GM12878 (cell line): ENCODE measurements around the gene PTPN2. TPM values are rescaled to one million over a fixed set of nuclear protein-coding genes. Genes with fewer than 3 reads are reported as not detected.

Source experiments
- ATAC-seq: fragments of 200-7000 bp; cut with Tn5 transposase; 3 replicates; pipeline ENCODE4 v1.9.1; 2020; ENCODE audit warnings: mild to moderate bottlenecking, moderate library complexity
- BruUV-seq: library from RNA; stranded (reverse); fragments of 400-500 nt; replicated peaks from 2 replicates; lab custom pipeline; 2021; lab: Mats Ljungman, UMichigan
- CTCF ChIA-PET: fragments of 300-600 bp; sonication (Branson Sonifier 250); formaldehyde crosslinking; extraction: SDS; loops from one replicate; lab custom pipeline; 2021; ENCODE audit warnings: inconsistent platforms; lab: Yijun Ruan, JAX
- POLR2A ChIA-PET: fragments of 350-600 bp; formaldehyde crosslinking; extraction: SDS; loops from one replicate; lab custom pipeline; 2021; ENCODE audit warnings: inconsistent platforms; lab: Charles Lee
- RAD21 ChIA-PET: fragments of 300-600 bp; sonication (Branson Sonifier 250); formaldehyde crosslinking; loops from one replicate; lab custom pipeline; 2023; ENCODE audit warnings: antibody characterized with exemption; ENCODE audit not compliant: unreplicated experiment; lab: Charles Lee
- SMC1A ChIA-PET: fragments of 300-600 bp; sonication (Branson Sonifier 250); formaldehyde crosslinking; loops from one replicate; lab custom pipeline; 2023; ENCODE audit not compliant: unreplicated experiment, uncharacterized antibody; lab: Charles Lee
- DNase-seq: peaks from one replicate; pipeline ENCODE4 v3.0.0-alpha.2; 2011; ENCODE audit warnings: low read depth, low spot score
- FAIRE-seq: peaks from 3 replicates; lab custom pipeline; 2011; peaks lifted over from hg19 to GRCh38; lab: Jason Lieb, UNC
- H2AFZ ChIP-seq: 2 replicates; pipeline ENCODE4 v1.6.0; 2011; ENCODE audit warnings: low read depth, low read length, control low read depth; ENCODE audit not compliant: control insufficient read depth
- H3K27ac ChIP-seq: 2 replicates; pipeline ENCODE4 v1.5.1; 2011; ENCODE audit warnings: control low read depth; ENCODE audit not compliant: control insufficient read depth, insufficient read depth
- H3K27me3 ChIP-seq, 2 experiments: replicated peaks in 1 of 2; 2 replicates each; pipeline versions ENCODE4 v1.6.0 to v1.6.1; 2011; ENCODE audit warnings: low read length in 1 of 2; ENCODE audit not compliant: control insufficient read depth in 2 of 2, insufficient read depth in 2 of 2
- H3K36me3 ChIP-seq, 2 experiments: 2 replicates each; pipeline ENCODE4 v1.5.1; 2011; ENCODE audit warnings: low read length in 1 of 2; ENCODE audit not compliant: control insufficient read depth in 2 of 2, insufficient read depth in 2 of 2
- H3K4me1 ChIP-seq: 2 replicates; pipeline ENCODE4 v1.6.1; 2011; ENCODE audit warnings: mild to moderate bottlenecking, low read length, moderate library complexity, mixed read lengths; ENCODE audit not compliant: control insufficient read depth, insufficient read depth
- H3K4me2 ChIP-seq: 2 replicates; pipeline ENCODE4 v1.6.0; 2011; ENCODE audit warnings: control low read depth; ENCODE audit not compliant: control insufficient read depth, insufficient read depth
- H3K4me3 ChIP-seq: fragments of 200-600 bp; sonication (generic); 2 replicates; pipeline ENCODE4 v1.5.1; 2016
- H3K79me2 ChIP-seq: 2 replicates; pipeline ENCODE4 v1.6.0; 2011; ENCODE audit warnings: low read length; ENCODE audit not compliant: control insufficient read depth, insufficient read depth
- H3K9ac ChIP-seq: 2 replicates; pipeline ENCODE4 v1.8.0; 2011; ENCODE audit warnings: low read length, control low read depth, mixed read lengths; ENCODE audit not compliant: control insufficient read depth, insufficient read depth
- H3K9me3 ChIP-seq: replicated peaks from 3 replicates; pipeline ENCODE4 v1.5.1; 2011; ENCODE audit warnings: mild to moderate bottlenecking, low read length; ENCODE audit not compliant: control insufficient read depth, insufficient read depth
- H4K20me1 ChIP-seq: 2 replicates; pipeline ENCODE4 v1.6.0; 2011; ENCODE audit not compliant: control insufficient read depth, insufficient read depth
- CBFB ChIP-seq: IDR thresholded peaks from 2 replicates; pipeline ENCODE4 v1.6.1; 2016; ENCODE audit warnings: antibody characterized with exemption, low read depth
- CBX5 ChIP-seq: sonication (generic); IDR thresholded peaks from 2 replicates; pipeline ENCODE4 v1.6.1; 2016; ENCODE audit warnings: low read depth, moderate library complexity, mild to moderate bottlenecking, inconsistent platforms
- E4F1 ChIP-seq: fragments of 450-650 bp; IDR thresholded peaks from 2 replicates; pipeline ENCODE4 v1.6.1; 2018; ENCODE audit warnings: borderline replicate concordance, mild to moderate bottlenecking; ENCODE audit not compliant: partially characterized antibody
- EED ChIP-seq: sonication (generic); IDR thresholded peaks from 2 replicates; pipeline ENCODE4 v1.6.1; 2016; ENCODE audit warnings: antibody characterized with exemption, low read depth
- EP300 ChIP-seq, 2 experiments: fragments of 150-350 bp in 1 of 2; IDR thresholded peaks; 2 replicates each; pipeline ENCODE4 v1.6.1; 2011 to 2012; ENCODE audit warnings: low read depth in 2 of 2, low read length in 2 of 2, borderline replicate concordance in 1 of 2, improper control_type of control experiment in 1 of 2, inconsistent platforms in 1 of 2; ENCODE audit not compliant: control insufficient read depth in 1 of 2
- GABPA ChIP-seq: IDR thresholded peaks from 2 replicates; pipeline ENCODE4 v1.6.1; 2014; ENCODE audit warnings: antibody characterized with exemption, low read depth, mild to moderate bottlenecking, inconsistent platforms
- GATAD2B ChIP-seq: fragments of 450-650 bp; conservative IDR thresholded peaks from 2 replicates; pipeline ENCODE4 v1.6.1; 2017; ENCODE audit warnings: low read depth, mild to moderate bottlenecking, moderate library complexity
- HSF1 ChIP-seq: fragments of 150-350 bp; IDR thresholded peaks from 2 replicates; pipeline ENCODE4 v1.6.1; 2014; ENCODE audit warnings: mild to moderate bottlenecking, low read depth, low read length
- IKZF2 ChIP-seq, 2 experiments: fragments of 450-650 bp; IDR thresholded peaks; 2 replicates each; pipeline ENCODE4 v1.6.1; 2017; ENCODE audit warnings: mild to moderate bottlenecking in 2 of 2, moderate library complexity in 2 of 2
- MEF2B ChIP-seq: fragments of 450-650 bp; IDR thresholded peaks from 2 replicates; pipeline ENCODE4 v1.6.1; 2018; ENCODE audit warnings: mild to moderate bottlenecking, moderate library complexity; ENCODE audit not compliant: partially characterized antibody, poor library complexity, severe bottlenecking
- MXI1 ChIP-seq: fragments of 150-350 bp; IDR thresholded peaks from 2 replicates; pipeline ENCODE4 v1.6.1; 2011; ENCODE audit warnings: low read depth, mild to moderate bottlenecking, inconsistent platforms, low read length, improper control_type of control experiment
- MYB ChIP-seq: fragments of 150-350 bp; IDR thresholded peaks from 2 replicates; pipeline ENCODE4 v1.6.1; 2014; ENCODE audit warnings: mild to moderate bottlenecking, low read depth, low read length, borderline replicate concordance
- MYC ChIP-seq: IDR thresholded peaks from 2 replicates; pipeline ENCODE4 v1.6.1; 2011; ENCODE audit warnings: mild to moderate bottlenecking, low read length, moderate library complexity, inconsistent platforms; ENCODE audit not compliant: insufficient read depth, insufficient replicate concordance, insufficient read length, severe bottlenecking
- NBN ChIP-seq: fragments of 450-650 bp; IDR thresholded peaks from 2 replicates; pipeline ENCODE4 v1.6.1; 2016
- NR2C1 ChIP-seq: fragments of 450-650 bp; IDR thresholded peaks from 2 replicates; pipeline ENCODE4 v1.6.1; 2017; ENCODE audit warnings: antibody characterized with exemption, mild to moderate bottlenecking, moderate library complexity
- PAX8 ChIP-seq: fragments of 450-650 bp; IDR thresholded peaks from 2 replicates; pipeline ENCODE4 v1.6.1; 2017; ENCODE audit warnings: mild to moderate bottlenecking, moderate library complexity
- POU2F2 ChIP-seq: IDR thresholded peaks from 3 replicates; pipeline ENCODE4 v1.6.1; 2011; ENCODE audit warnings: low read depth, mild to moderate bottlenecking, low read length, borderline replicate concordance
- SMAD1 ChIP-seq: fragments of 450-650 bp; IDR thresholded peaks from 2 replicates; pipeline ENCODE4 v1.6.1; 2018; ENCODE audit warnings: mild to moderate bottlenecking, low read depth; ENCODE audit not compliant: partially characterized antibody
- TCF12 ChIP-seq: IDR thresholded peaks from 2 replicates; pipeline ENCODE4 v1.6.1; 2011; ENCODE audit warnings: low read depth, mild to moderate bottlenecking, low read length
- TCF3 ChIP-seq: IDR thresholded peaks from 2 replicates; pipeline ENCODE4 v1.6.1; 2012; ENCODE audit warnings: low read depth, mild to moderate bottlenecking, low read length, borderline replicate concordance; ENCODE audit not compliant: insufficient read depth
- WGBS: methylation state at CpG from one replicate; pipeline ENCODE4 v1.1.6; 2016; ENCODE audit warnings: low lambda C conversion rate; ENCODE audit not compliant: insufficient replicate concordance, insufficient coverage; ENCODE audit errors: missing lambda C conversion rate; 5-methylcytosine and 5-hydroxymethylcytosine counted together
- in situ Hi-C: fragments of 300-500 bp; cut with MboI; formaldehyde crosslinking; loops from 9 replicates; pipeline ENCODE4 v1.14.3; 2018; ENCODE audit warnings: mixed read lengths
- intact Hi-C: fragments of 100-400 bp; cut with micrococcal nuclease; formaldehyde crosslinking; loops from one replicate; pipeline ENCODE4 v1.14.2; 2022; ENCODE audit not compliant: unreplicated experiment
- polyA plus RNA-seq, 11 experiments: library from polyadenylated mRNA; depleted of rRNA in 4 of 11; unstranded in 6 of 11; stranded (reverse) in 5 of 11; fragments of >200 nt; fragmentation: Nextera tagmentation in 4 of 11; fragmentation: Illumina TruSeq in 1 of 11; extraction: Ambion mirVana in 4 of 11; extraction: Trizol in 1 of 11; gene quantifications; 1 replicate in 1 of 11; 2 replicates in 10 of 11; pipeline versions ENCODE4 v1.2.1 to v1.2.3, GENCODE V29; 2011 to 2016; ENCODE audit warnings: inconsistent platforms in 2 of 11, missing spikeins in 2 of 11, low read depth in 1 of 11
- total RNA-seq, 4 experiments: library from RNA; depleted of rRNA in 3 of 4; stranded (reverse); fragments of >200 nt in 3 of 4; fragmentation: Illumina TruSeq in 1 of 4; extraction: Trizol in 1 of 4; gene quantifications; 2 replicates each; pipeline versions ENCODE4 v1.2.1 to v1.2.3, GENCODE V29; 2013 to 2021

Gene PTPN2
- total and polyA plus RNA-seq, 10 of the 15 experiments (the other 5 are each of a cell fraction or from before 2014, with no cell fraction given), result 46.5 to 86.7 (median 64.6) TPM

GRCh38 chr18:12750076-12750714 lies 133.8 kb downstream of the PTPN2 start:
- WGBS, result 7% methylated on average over 14 of the region's 14 CpGs
- H3K4me2 ChIP-seq, result peak overlapping the region; percentile 36
- TF ChIP-seq E4F1 (no peak), EP300 (IDR thresholded peaks at IDR 0.05; ENCODE audit: borderline replicate concordance in 1 of 2, control insufficient read depth in 1 of 2, low read depth in 2 of 2, low read length in 2 of 2) (no peak), MYB (no peak), NBN (no peak), EED (0 out of 2 replicates have a peak, but pooled peaks have one; percentile 22), MXI1 (no peak), POU2F2 (no peak), PAX8 (no peak), IKZF2 (IDR thresholded peaks at IDR 0.05) (0 out of 4 replicates have a peak, but pooled peaks of 1 of the 2 experiments have one; percentile 10), GABPA (no peak), NR2C1 (no peak), TCF12 (peak; percentile 68; the same call in 1 of the 2 replicates), TCF3 (peak; percentile 43; the same call in 1 of the 2 replicates), SMAD1 (no peak), CBX5 (no peak), MEF2B (peak; percentile 16), HSF1 (no peak), CBFB (peak; percentile 49; the same call in 1 of the 2 replicates), MYC (no peak), GATAD2B (no peak)

More at GRCh38 chr18:12750076-12750714, 133.8 kb downstream of the PTPN2 start:
- Histone ChIP-seq H3K9ac (no peak overlapping the region), H2AFZ (peak overlapping the region; percentile 25), H3K4me1 (peaks cover 10% of the 10 kb centered on the region), H3K27ac (no peak overlapping the region), H4K20me1 (no peaks in the 10 kb centered on the region), H3K79me2 (no peaks in the 10 kb centered on the region), H3K36me3 (no peaks in the 10 kb centered on the region), H3K4me3 (peak overlapping the region; percentile 2; the same call in 1 of the 2 replicates), H3K9me3 (no peaks in the 10 kb centered on the region), H3K27me3 (no peaks in the 10 kb centered on the region)
- DNase-seq, result peak; percentile 23
- CTCF ChIA-PET, result interaction anchor here (1.2 to 2.8 kb wide), 5 partner anchors 13 to 184 kb away, joined by 3 to 8 read pairs (median 7); no protein-coding TSS in a partner anchor
- POLR2A ChIA-PET, result no interaction called here
- BruUV-seq, result no TSS peak
- peak; percentile 62 for ATAC-seq
- peak; percentile 81 for FAIRE-seq
- SMC1A ChIA-PET, result interaction anchor here (0.7 to 2.9 kb wide), 9 partner anchors 8 to 410 kb away, joined by 3 to 6 read pairs (median 4); no protein-coding TSS in a partner anchor
- RAD21 ChIA-PET, result interaction anchor here (0.9 to 2.2 kb wide), 3 partner anchors 35 to 184 kb away, joined by 3 to 8 read pairs (median 5); no protein-coding TSS in a partner anchor
- in situ Hi-C loops, result no loop called here
- intact Hi-C loops, result no loop called here
